Peyer's patch (tissue), 4 donors: ENCODE results near the gene STIM2.

Source experiments
- POLR2A ChIP-seq, 2 donors: fragments of 450-650 bp; IDR thresholded peaks; one replicate each; pipeline ENCODE4 v1.5.1; 2017; ENCODE audit warnings: antibody characterized with exemption in 2 of 2, mild to moderate bottlenecking in 2 of 2, moderate library complexity in 2 of 2
- TF ChIP-seq, protein P1 (sequence below), 6 experiments: fragments of 450-650 bp in 4 of 6; fragments of 200-600 bp in 2 of 6; sonication (generic) in 1 of 6; IDR thresholded peaks; one replicate each; pipeline ENCODE4 v1.5.1; 2017 to 2019; ENCODE audit warnings: antibody characterized with exemption in 6 of 6, mild to moderate bottlenecking in 3 of 6, moderate library complexity in 1 of 6

DNA sequence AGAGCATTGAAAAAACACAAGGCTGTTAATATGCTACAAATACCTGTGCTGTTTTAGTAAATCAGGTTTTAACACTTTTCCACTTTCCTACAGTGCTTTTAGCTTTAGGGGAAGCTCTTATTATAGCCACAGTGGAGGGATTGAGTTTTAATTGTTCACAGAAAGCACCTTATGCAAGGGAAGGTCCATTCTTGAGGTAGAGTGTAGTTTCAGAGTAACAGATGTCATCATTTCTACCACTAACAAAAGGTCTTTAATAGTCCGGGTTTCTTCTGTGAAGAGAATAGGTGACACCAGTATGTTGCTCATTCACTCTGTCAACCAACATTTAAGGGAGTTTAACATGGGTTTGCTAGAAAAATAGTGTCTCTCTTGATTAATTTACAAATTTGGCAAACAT, 104.4 kb downstream of the STIM2 start:
- TF ChIP-seq, protein P1, sequence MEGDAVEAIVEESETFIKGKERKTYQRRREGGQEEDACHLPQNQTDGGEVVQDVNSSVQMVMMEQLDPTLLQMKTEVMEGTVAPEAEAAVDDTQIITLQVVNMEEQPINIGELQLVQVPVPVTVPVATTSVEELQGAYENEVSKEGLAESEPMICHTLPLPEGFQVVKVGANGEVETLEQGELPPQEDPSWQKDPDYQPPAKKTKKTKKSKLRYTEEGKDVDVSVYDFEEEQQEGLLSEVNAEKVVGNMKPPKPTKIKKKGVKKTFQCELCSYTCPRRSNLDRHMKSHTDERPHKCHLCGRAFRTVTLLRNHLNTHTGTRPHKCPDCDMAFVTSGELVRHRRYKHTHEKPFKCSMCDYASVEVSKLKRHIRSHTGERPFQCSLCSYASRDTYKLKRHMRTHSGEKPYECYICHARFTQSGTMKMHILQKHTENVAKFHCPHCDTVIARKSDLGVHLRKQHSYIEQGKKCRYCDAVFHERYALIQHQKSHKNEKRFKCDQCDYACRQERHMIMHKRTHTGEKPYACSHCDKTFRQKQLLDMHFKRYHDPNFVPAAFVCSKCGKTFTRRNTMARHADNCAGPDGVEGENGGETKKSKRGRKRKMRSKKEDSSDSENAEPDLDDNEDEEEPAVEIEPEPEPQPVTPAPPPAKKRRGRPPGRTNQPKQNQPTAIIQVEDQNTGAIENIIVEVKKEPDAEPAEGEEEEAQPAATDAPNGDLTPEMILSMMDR (IDR thresholded peaks at IDR 0.05) = no peak
- no peak for TF ChIP-seq POLR2A (IDR thresholded peaks at IDR 0.05)
